Ammon's horn (tissue), 1 donor: ENCODE data around the gene PIK3R6.

ENCODE experiments used
- DNase-seq: peaks from one replicate; pipeline ENCODE4 v3.0.0-alpha.2; 2016; ENCODE audit warnings: low spot score

Gene PIK3R6

DNA sequence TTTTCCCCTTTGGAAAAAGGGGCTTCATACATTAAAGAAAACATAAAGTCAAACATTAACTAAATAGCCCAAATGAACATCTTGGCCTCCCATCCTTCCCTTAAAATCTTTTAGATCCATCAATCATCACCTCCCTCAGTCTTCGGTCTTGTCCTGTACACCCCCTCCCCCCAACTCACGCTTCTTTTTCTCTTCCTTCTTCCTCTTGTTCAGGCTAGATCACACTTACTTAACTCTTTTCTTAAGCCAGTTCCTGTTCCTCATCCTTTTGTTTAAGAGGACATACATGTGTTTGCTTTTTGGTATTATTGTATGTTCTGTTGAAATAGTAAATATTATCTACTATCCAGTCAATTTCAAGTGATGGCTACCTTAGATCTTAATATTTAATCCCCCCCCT, 73.8 kb downstream of the PIK3R6 start:
- no peak for DNase-seq

GRCh38 chr17:8792646-8793045, 74.8 kb downstream of the PIK3R6 start:
- no peak for DNase-seq

- no peak for DNase-seq
Measured at GRCh38 chr17:8791910-8792270, 75.6 kb downstream of the PIK3R6 start.

DNA sequence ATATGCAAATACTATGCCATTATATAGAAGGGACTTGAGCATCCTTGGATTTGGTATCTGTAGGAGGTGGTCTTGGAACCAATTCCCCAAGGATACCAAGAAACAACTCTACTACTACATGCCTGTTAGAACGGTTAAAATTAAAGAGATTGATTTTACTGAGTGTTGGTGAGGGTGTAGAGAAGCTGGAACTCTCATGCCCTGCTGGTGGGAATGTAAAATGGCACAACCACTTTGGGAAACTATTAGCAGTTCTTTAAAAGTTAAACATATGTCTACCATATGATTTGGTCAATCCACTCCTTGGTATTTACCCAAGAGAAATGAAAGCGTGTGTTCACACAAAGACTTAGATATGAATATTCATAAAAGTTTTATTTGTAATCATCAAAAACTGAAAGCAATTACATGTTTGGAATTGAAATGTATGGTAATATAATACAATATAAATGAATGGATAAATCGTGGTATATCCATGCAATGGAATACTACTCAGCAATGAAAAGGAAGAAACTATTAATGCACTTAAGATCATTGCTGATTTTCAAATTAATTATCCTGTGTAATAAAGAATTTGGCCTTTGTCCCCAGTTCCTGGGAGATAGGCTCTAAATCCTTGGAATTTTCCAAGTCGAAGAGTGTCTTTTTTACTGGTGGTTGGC, 76.1 kb downstream of the PIK3R6 start:
- DNase-seq = no peak

- DNase-seq = no peak
Measured at GRCh38 chr17:8789743-8790142, 77.7 kb downstream of the PIK3R6 start.

DNA sequence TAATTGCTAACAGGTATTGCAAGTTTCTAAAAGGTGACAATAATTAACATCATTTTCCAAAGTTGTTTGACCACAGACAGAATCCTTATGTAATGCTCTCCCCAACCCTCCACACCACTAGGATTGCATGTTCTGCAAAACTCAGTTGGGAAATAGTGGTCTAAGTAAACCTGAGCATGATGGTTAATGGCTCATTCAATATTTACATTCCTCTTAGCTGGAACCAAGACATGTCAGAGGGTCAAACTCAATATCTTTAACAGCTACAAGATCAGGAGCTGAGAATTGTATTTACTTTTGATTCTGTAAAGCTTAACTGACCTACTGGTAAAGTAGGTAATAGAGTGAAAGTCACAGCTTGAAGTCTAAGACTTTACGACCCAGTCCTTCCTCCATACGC, 78.5 kb downstream of the PIK3R6 start:
- no peak for DNase-seq

DNA sequence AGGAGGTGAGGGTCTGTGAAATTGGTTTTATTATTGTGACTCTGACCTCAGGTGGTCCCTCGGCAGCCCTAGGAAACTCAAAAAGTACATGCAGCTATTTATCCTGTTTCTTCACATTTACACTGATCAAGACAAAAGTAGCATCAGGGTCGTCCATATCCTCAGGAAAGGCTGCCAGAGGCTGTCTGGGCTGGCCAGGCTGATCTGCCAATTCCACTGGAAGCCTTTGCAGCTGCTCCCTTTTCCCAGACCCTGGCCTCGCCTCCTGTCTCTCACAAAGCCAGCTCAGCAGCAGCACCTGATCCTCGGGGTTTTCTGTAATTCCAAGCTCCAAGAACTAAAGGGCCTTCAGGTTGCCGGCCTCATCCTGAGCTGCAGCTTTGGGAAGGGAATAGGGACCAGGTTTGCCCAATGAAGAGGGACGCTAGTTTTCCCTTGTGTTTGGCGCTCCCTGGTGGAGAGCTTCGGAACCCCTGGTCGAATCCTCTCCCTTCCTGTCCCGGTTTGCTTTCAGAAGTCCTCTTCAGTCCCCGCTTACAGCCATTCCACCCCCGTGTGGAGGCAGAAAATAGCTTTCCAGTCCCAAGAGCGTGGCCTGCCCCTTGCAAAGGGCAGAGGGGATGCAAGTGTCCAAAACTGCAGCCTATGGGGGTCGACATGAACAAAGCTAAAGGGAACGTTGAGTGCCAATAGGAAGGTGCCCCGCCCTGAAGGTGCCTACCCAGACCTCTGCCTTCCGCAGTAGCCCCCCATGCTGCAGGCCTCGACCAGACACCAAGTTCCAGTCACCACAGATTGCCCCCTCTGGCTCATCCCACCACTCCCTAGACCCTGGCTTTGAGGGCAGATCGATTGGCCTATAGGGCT, 81.7 kb downstream of the PIK3R6 start:
- DNase-seq = peak; percentile 69

GRCh38 chr17:8782176-8782575, 85.3 kb downstream of the PIK3R6 start:
- no peak for DNase-seq

GRCh38 chr17:8781776-8782175, 85.7 kb downstream of the PIK3R6 start:
- no peak for DNase-seq

DNA sequence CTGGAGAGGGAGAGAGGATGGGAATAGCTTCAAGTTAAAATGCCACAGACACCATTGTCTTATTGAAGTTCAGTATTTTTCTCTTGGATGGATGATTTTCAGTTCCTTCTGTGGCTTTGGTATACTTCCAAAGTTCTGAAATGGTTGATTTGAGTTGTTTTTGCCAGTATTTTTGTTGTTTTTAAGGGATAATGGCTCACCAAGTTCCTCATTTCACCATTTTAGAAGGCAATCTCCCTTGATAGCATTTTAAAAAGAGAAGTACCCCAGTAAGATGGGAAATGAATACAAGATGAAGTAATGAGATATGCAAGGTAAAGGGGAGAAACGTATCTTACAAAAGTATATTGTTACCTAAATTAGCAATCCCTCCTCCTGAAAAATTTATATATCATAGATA, 90.6 kb downstream of the PIK3R6 start:
- no peak for DNase-seq

DNA sequence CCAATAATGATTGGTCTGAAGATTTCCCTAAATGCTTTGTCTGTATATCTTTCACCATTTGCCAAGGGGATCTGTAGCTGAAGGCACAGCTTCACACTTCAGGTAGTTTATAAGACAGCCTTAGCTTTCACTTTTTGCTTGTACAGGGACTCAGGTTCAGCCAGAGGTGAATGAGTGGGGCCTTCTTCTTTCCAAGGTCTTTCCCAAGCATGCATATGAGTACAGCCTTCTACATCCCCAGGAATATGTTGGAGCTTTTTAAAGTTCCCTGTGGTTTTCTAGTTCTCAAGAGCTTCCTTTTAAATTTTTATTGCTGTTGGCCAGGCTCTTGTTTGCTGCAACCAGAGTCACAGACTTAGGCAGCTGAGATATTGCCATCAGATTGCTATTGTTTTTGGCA, 91.2 kb downstream of the PIK3R6 start:
- DNase-seq = no peak

GRCh38 chr17:8766731-8767130, 100.7 kb downstream of the PIK3R6 start:
- DNase-seq = no peak

DNA sequence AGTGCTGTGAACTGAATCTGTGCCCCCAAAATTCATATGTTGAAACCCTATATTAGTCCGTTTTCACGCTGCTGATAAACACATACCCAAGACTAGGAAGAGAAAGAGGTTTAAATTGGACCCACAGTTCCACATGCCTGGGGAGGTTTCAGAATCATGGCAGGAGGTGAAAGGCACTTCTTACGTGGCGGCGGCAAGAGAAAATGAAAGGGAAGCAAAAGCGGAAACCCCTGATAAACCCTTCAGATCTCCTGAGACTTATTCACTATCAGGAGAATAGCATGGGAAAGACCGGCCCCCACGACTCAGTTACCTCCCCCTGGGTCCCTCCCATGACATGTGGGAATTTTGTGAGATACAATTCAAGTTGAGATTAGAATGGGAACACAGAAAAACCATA, 105.5 kb downstream of the PIK3R6 start:
- no peak for DNase-seq

- no peak for DNase-seq
Measured at GRCh38 chr17:8758137-8758596, 109.3 kb downstream of the PIK3R6 start, which contains the start of gene SPDYE4. Gene SPDYE4 (minus strand): TSS chr17:8758546. CDS start chr17:8758382, 164 bp downstream.

GRCh38 chr17:8757189-8757588, 110.3 kb downstream of the PIK3R6 start:
- DNase-seq = no peak

DNA sequence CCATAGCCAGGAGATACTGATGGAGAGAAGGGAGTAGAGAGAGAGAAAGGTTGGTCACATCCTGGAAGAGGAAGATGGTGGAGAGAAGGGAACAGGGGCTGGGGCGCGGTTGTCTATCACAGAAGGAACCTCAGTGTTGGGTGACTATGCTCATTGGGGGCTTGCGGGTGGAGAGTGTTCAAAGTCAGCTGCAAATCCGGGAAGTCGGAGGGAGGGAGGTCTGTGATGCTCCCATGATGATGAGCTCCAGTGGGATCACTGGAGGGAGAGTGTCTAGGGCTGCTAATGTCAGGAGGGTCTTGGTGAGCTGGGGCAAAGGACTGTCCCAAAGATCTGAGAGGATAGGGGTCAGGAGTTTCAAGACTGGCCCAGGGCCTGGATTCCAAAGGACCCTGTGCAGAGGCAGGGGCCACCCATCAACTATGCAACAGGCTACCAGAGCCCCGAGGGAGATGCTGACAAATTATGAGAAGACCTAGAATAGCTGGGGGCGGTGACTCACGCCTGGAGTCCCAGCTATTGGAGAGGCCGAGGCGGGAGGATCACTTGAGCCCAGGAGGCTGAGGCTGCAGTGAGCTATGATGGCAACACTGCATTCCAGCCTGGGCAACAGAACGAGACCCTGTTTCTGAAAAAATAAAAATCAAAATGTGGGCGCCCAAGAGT, 111.8 kb downstream of the PIK3R6 start:
- DNase-seq = no peak

DNA sequence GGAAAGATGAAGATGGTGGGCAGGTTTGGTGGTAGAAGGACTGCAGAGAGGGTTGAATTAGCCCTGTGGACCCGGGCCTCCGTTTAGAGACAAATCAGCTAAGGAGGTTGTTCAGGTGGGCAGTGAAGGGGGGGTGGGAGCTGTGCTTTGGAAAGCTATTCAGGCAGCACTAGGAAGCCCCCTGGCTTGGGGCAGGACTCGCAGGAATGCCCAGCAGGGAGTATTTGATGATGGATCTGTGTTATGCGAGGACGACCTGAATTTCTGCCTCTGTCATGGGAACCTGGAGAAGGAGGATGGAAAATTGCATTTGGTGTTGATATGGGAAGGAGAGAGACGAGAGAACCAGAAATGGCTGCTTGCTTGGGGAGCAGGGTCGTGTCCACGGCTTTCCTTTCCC, 112.6 kb downstream of the PIK3R6 start:
- DNase-seq = no peak

DNA sequence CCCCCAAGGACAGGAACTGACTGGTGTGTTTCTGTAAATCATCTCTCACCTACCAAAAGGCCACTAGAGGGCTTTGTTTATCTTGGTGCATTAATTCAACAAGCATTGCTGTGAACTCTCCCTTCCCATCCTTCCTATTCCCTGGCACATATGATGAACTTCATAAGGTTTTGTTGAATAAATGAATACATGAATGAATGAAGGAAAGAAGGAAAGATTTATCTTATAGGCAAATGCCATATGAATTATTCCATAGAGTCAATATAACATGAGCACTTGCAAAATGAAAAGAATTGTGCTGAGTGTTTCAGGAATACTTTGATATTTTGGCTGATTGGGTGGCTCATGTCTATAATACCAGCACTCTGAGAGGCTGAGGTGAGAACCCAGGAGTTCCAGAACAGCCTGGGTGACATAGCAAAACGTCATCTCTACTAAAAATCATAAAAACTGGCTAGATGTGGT, 113.5 kb downstream of the PIK3R6 start:
- DNase-seq = no peak

- DNase-seq = no peak
Measured at GRCh38 chr17:8753136-8753975, 114.1 kb downstream of the PIK3R6 start.
